GM12872 (cell line): ENCODE results near the gene BRINP3.

Source experiments
- CTCF ChIP-seq: IDR thresholded peaks from 3 replicates; pipeline ENCODE4 v1.5.1; 2011; ENCODE audit warnings: low read depth, mild to moderate bottlenecking, low read length, moderate library complexity; ENCODE audit not compliant: insufficient read depth

Gene BRINP3

GRCh38 chr1:190126728-190127127, 350.9 kb downstream of the BRINP3 start:
- no peak for TF ChIP-seq CTCF

- TF ChIP-seq CTCF = no peak
Observed at GRCh38 chr1:190124068-190124467, 353.6 kb downstream of the BRINP3 start.

- TF ChIP-seq CTCF = no peak
Observed at GRCh38 chr1:190119683-190120082, 358.0 kb downstream of the BRINP3 start.

GRCh38 chr1:190116921-190117320, 360.7 kb downstream of the BRINP3 start:
- TF ChIP-seq CTCF = no peak

- TF ChIP-seq CTCF = no peak
Observed at GRCh38 chr1:190104961-190105360, 372.7 kb downstream of the BRINP3 start.

GRCh38 chr1:190102757-190103326, 374.8 kb downstream of the BRINP3 start:
- no peak for TF ChIP-seq CTCF

- no peak for TF ChIP-seq CTCF
Observed at GRCh38 chr1:190101756-190102155, 375.9 kb downstream of the BRINP3 start.
